K562 (cell line): Measurements from ENCODE around the gene CCDC85C. TPM values are rescaled to one million over a fixed set of nuclear protein-coding genes. Genes with fewer than 3 reads are reported as not detected.

Source experiments
- ATAC-seq: fragments of 200-7000 bp; cut with Tn5 transposase; 3 replicates; pipeline ENCODE4 v1.9.1; 2020; ENCODE audit warnings: moderate library complexity
- BruUV-seq: library from RNA; stranded (reverse); fragments of 400-500 nt; replicated peaks from 2 replicates; lab custom pipeline; 2021; lab: Mats Ljungman, UMichigan
- CTCF ChIA-PET: fragments of 300-600 bp; formaldehyde crosslinking; extraction: SDS; loops from one replicate; lab custom pipeline; 2021; ENCODE audit warnings: low intra/inter-chr PET ratio; lab: Yijun Ruan, JAX
- POLR2A ChIA-PET: fragments of 300-600, 350-650 bp; sonication (Branson Sonifier 250); formaldehyde crosslinking; extraction: SDS; loops from one replicate; lab custom pipeline; 2021; ENCODE audit warnings: antibody characterized with exemption, inconsistent platforms; lab: Yijun Ruan, JAX
- DNase-seq, 4 experiments: peaks; one replicate each; pipeline versions ENCODE4 v3.0.0 to v3.0.0-alpha.2; 2011 to 2018; ENCODE audit warnings: low spot score in 3 of 4, mixed read lengths in 3 of 4; ENCODE audit errors: extremely low read depth in 1 of 4
- FAIRE-seq: peaks from 2 replicates; lab custom pipeline; 2011; peaks lifted over from hg19 to GRCh38; lab: Jason Lieb, UNC
- H2AFZ ChIP-seq: 2 replicates; pipeline ENCODE4 v1.6.0; 2011; ENCODE audit warnings: low read depth, low read length, control low read depth, inconsistent platforms
- H3K27ac ChIP-seq: fragments of 200-600 bp; 3 replicates; pipeline ENCODE4 v1.8.0; 2011; ENCODE audit warnings: low read depth, mild to moderate bottlenecking, control low read depth, inconsistent platforms, low read length, moderate library complexity, mixed read lengths; ENCODE audit errors: extremely low read depth
- H3K27me3 ChIP-seq, 2 experiments: fragments of 300-600 bp in 1 of 2; 2 replicates in 1 of 2; 3 replicates in 1 of 2; pipeline versions ENCODE4 v1.6.0 to v1.8.0; 2011; ENCODE audit warnings: inconsistent platforms in 2 of 2, low read length in 2 of 2, mild to moderate bottlenecking in 1 of 2, mixed read lengths in 1 of 2, moderate library complexity in 1 of 2; ENCODE audit not compliant: control insufficient read depth in 2 of 2, insufficient read depth in 2 of 2
- H3K36me3 ChIP-seq: fragments of 300-600 bp; 3 replicates; pipeline ENCODE4 v1.8.0; 2011; ENCODE audit warnings: mild to moderate bottlenecking, low read length, inconsistent platforms; ENCODE audit not compliant: control insufficient read depth, insufficient read depth
- H3K4me1 ChIP-seq, 2 experiments: fragments of 200-600 bp in 1 of 2; replicated peaks in 1 of 2; 2 replicates in 1 of 2; 3 replicates in 1 of 2; pipeline versions ENCODE4 v1.5.1 to v1.8.0; 2011; ENCODE audit warnings: inconsistent platforms in 2 of 2, low read length in 2 of 2, mild to moderate bottlenecking in 1 of 2, mixed read lengths in 1 of 2, moderate library complexity in 1 of 2; ENCODE audit not compliant: control insufficient read depth in 2 of 2, insufficient read depth in 2 of 2
- H3K4me2 ChIP-seq: 2 replicates; pipeline ENCODE4 v1.6.1; 2011; ENCODE audit warnings: low read length, control low read depth, inconsistent platforms, mixed read lengths; ENCODE audit not compliant: insufficient read depth
- H3K4me3 ChIP-seq: fragments of 200-600 bp; sonication (generic), shearing (Covaris generic); 2 replicates; pipeline ENCODE4 v1.5.1; 2016; ENCODE audit warnings: control low read depth, inconsistent platforms
- H3K79me2 ChIP-seq: fragments of 200-600 bp; 3 replicates; pipeline ENCODE4 v1.8.0; 2011; ENCODE audit warnings: low read length, inconsistent platforms; ENCODE audit not compliant: control insufficient read depth, insufficient read depth
- H3K9ac ChIP-seq, 2 experiments: 2 replicates each; pipeline versions ENCODE4 v1.6.0 to v1.6.1; 2011; ENCODE audit warnings: low read depth in 2 of 2, low read length in 2 of 2, control low read depth in 1 of 2, inconsistent platforms in 1 of 2, mild to moderate bottlenecking in 1 of 2, mixed read lengths in 1 of 2; ENCODE audit not compliant: insufficient read depth in 1 of 2
- H3K9me1 ChIP-seq: one replicate; pipeline ENCODE4 v1.6.0; 2011; ENCODE audit warnings: inconsistent platforms, mild to moderate bottlenecking, low read length, moderate library complexity; ENCODE audit not compliant: control insufficient read depth, insufficient read depth
- H3K9me3 ChIP-seq: replicated peaks from 2 replicates; pipeline ENCODE4 v1.5.1; 2011; ENCODE audit warnings: low read depth, low read length, inconsistent platforms; ENCODE audit not compliant: control insufficient read depth, insufficient read depth
- H4K20me1 ChIP-seq: replicated peaks from 2 replicates; pipeline ENCODE4 v1.6.1; 2011; ENCODE audit warnings: low read length, inconsistent platforms, mixed read lengths; ENCODE audit not compliant: control insufficient read depth, insufficient read depth
- CBX5 ChIP-seq: IDR thresholded peaks from 2 replicates; pipeline ENCODE4 v1.6.1; 2014; ENCODE audit warnings: low read depth, borderline replicate concordance
- CBX8 ChIP-seq: fragments of 200-600 bp; sonication (generic); IDR thresholded peaks from 2 replicates; pipeline ENCODE4 v1.6.1; 2012; ENCODE audit warnings: borderline replicate concordance, mixed run types, low read depth, mild to moderate bottlenecking, moderate library complexity, mixed read lengths, low read length, control low read depth, inconsistent platforms; ENCODE audit not compliant: poor library complexity, severe bottlenecking; ENCODE audit errors: extremely low read depth
- CXXC5 ChIP-seq: fragments of 250-450 bp; sonication (Bioruptor Pico); IDR thresholded peaks from 2 replicates; pipeline ENCODE4 v1.8.0; 2022; ENCODE audit warnings: inconsistent platforms, mild to moderate bottlenecking, moderate library complexity
- HSF4 ChIP-seq: fragments of 250-450 bp; sonication (Bioruptor Pico); IDR thresholded peaks from 2 replicates; pipeline ENCODE4 v2.1.2; 2022; ENCODE audit warnings: mild to moderate bottlenecking, moderate library complexity, borderline replicate concordance
- PTRF ChIP-seq: fragments of 450-650 bp; IDR thresholded peaks from 2 replicates; pipeline ENCODE4 v1.6.1; 2016; ENCODE audit warnings: mild to moderate bottlenecking, missing genetic modification characterization, missing compliant biosample characterization
- RBFOX2 ChIP-seq: fragments of 200-400 bp; formaldehyde crosslinking; IDR thresholded peaks from 2 replicates; pipeline ENCODE4 v1.6.1; 2017; ENCODE audit warnings: low read depth, mild to moderate bottlenecking, low read length, moderate library complexity
- SAP30 ChIP-seq: fragments of 200-600 bp; sonication (generic); IDR thresholded peaks from 2 replicates; pipeline ENCODE4 v1.6.1; 2012; ENCODE audit warnings: borderline replicate concordance, low read depth, mild to moderate bottlenecking, moderate library complexity, low read length, control low read depth, inconsistent platforms; ENCODE audit not compliant: insufficient read depth, poor library complexity, severe bottlenecking
- TCFL5 ChIP-seq: fragments of 250-450 bp; sonication (Bioruptor Pico); conservative IDR thresholded peaks from 2 replicates; pipeline ENCODE4 v1.6.1; 2021; ENCODE audit warnings: mild to moderate bottlenecking, moderate library complexity, matching md5 sums
- ZBTB9 ChIP-seq: fragments of 450-650 bp; formaldehyde crosslinking; IDR thresholded peaks from 2 replicates; pipeline ENCODE4 v1.4.0; 2020; ENCODE audit warnings: mild to moderate bottlenecking, moderate library complexity
- ZNF146 ChIP-seq: IDR thresholded peaks from one replicate; pipeline ENCODE4 v1.6.1; 2018; ENCODE audit warnings: missing compliant biosample characterization; ENCODE audit not compliant: unreplicated experiment
- ZNF717 ChIP-seq: fragments of 250-450 bp; sonication (Bioruptor Pico); IDR thresholded peaks from 2 replicates; pipeline ENCODE4 v1.5.0; 2021
- WGBS: fragments of 100-300 bp; shearing (Covaris generic); methylation state at CpG from one replicate; pipeline ENCODE4 v1.1.6; 2016; ENCODE audit warnings: low coverage, mixed read lengths; ENCODE audit not compliant: insufficient coverage; ENCODE audit errors: missing lambda C conversion rate; 5-methylcytosine and 5-hydroxymethylcytosine counted together
- in situ Hi-C: fragments of 300-500 bp; cut with MboI; formaldehyde crosslinking; loops from 4 replicates; pipeline ENCODE4 v1.15.0; 2018; ENCODE audit warnings: inconsistent platforms, mixed read lengths
- intact Hi-C: fragments of 100-400 bp; cut with micrococcal nuclease; formaldehyde crosslinking; loops from 2 replicates; pipeline ENCODE4 v1.14.2; 2022
- polyA plus RNA-seq, 8 experiments: library from polyadenylated mRNA; depleted of rRNA in 4 of 8; stranded (reverse) in 5 of 8; unstranded in 3 of 8; fragments of >200 nt; fragmentation: Nextera tagmentation in 2 of 8; fragmentation: Illumina TruSeq in 1 of 8; extraction: Ambion mirVana in 2 of 8; extraction: Trizol in 1 of 8; gene quantifications; 2 replicates each; pipeline versions ENCODE4 v1.2.1 to v1.2.3, GENCODE V29; 2011 to 2014; ENCODE audit warnings: inconsistent platforms in 1 of 8, missing spikeins in 1 of 8
- total RNA-seq, 7 experiments: library from RNA; depleted of rRNA in 6 of 7; stranded (reverse); fragments of >200 nt in 6 of 7; fragmentation: Illumina TruSeq in 2 of 7; extraction: Trizol in 2 of 7; gene quantifications; 2 replicates each; pipeline versions ENCODE4 v1.2.1 to v1.2.3, GENCODE V29; 2011 to 2021; ENCODE audit warnings: low replicate concordance in 1 of 7

The CCDC85C gene
- total and polyA plus RNA-seq, 9 of the 15 experiments (the other 6 are each of a cell fraction or from before 2014, with no cell fraction given) = 0.18 to 22.0 (median 6.3) TPM

DNA sequence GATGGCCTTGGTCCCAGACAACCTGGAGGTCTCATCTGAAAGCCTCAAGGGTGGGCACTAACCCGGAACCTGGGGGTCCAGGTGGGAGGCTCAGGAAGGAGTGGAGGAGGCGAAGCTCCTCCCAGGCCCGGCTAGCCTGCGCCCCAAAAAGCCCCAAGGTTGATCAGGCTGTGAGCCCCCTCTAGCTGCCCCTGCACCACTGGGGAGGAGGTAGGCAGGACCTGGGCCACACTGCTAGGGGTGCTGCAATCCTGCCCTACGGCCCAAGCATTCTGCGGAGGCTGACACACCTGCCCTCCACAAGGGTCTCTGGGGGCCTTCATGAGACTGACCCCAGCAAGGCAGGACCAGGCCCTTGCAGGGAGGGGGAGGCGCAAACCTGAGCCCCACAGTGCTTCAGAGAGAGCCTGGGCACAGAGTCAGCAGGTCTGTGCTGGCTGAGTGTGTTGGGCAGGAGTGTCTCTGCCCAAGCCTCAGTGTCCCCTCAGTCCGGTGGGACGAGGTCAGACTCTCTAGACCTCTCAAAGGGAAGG, 51.9 kb downstream of the CCDC85C start:
- no peak overlapping the region for H3K27ac ChIP-seq
- no peaks in the 10 kb centered on the region for H3K9me1 ChIP-seq
- no peak for FAIRE-seq
- H3K79me2 ChIP-seq = no peaks in the 10 kb centered on the region; the same call in 2 of the 3 replicates
- intact Hi-C loops (no loop called here), in situ Hi-C loops (no loop called here)
- DNase-seq = no peak
- no peak overlapping the region for H3K4me3 ChIP-seq
- no peak overlapping the region for H3K4me2 ChIP-seq
- H3K9me3 ChIP-seq = no peaks in the 10 kb centered on the region
- H3K27me3 ChIP-seq = no peaks in the 10 kb centered on the region
- no TSS peak for BruUV-seq
- H3K36me3 ChIP-seq = no peaks in the 10 kb centered on the region
- no peak for TF ChIP-seq TCFL5 (CRISPR knock-in tag)
- ChIA-PET POLR2A (no interaction called here), CTCF (no interaction called here)
- WGBS = 82% methylated on average over 6 of the region's 9 CpGs
- H2AFZ ChIP-seq = no peak overlapping the region
- peaks cover 34% of the 10 kb centered on the region for H4K20me1 ChIP-seq
- peaks cover 0 to 15% of the 10 kb centered on the region in 2 experiments; a peak in 2 of 5 replicates for H3K4me1 ChIP-seq
- H3K9ac ChIP-seq = no peak overlapping the region
- ATAC-seq = no peak

- no peak for ATAC-seq
- TF ChIP-seq SAP30 = no peak
- TF ChIP-seq CBX5 = no peak
- TF ChIP-seq HSF4 (CRISPR knock-in tag) = no peak
- TF ChIP-seq CXXC5 = no peak
- TF ChIP-seq ZNF146 (CRISPR knock-in tag) = no peak
- no peak for TF ChIP-seq ZBTB9 (CRISPR knock-in tag)
- TF ChIP-seq ZNF717 (CRISPR knock-in tag) = no peak
- no peak for TF ChIP-seq PTRF (tag)
- no peak for TF ChIP-seq CBX8
- TF ChIP-seq RBFOX2 = no peak
Observed at GRCh38 chr14:99551034-99551922, 52.7 kb downstream of the CCDC85C start.

More at GRCh38 chr14:99551034-99551922, 52.7 kb downstream of the CCDC85C start:
- 47% methylated on average over 9 of the region's 11 CpGs for WGBS
- peaks cover 34% of the 10 kb centered on the region for H4K20me1 ChIP-seq
- FAIRE-seq (no peak), DNase-seq (no peak)
- H3K4me1 ChIP-seq = peaks cover 0 to 18% of the 10 kb centered on the region in 2 experiments; a peak in 3 of 5 replicates
- intact Hi-C loops = no loop called here
- no peaks in the 10 kb centered on the region for H3K9me3 ChIP-seq
- H2AFZ ChIP-seq = no peak overlapping the region
- H3K27me3 ChIP-seq = no peaks in the 10 kb centered on the region
- in situ Hi-C loops = no loop called here
- H3K79me2 ChIP-seq = no peaks in the 10 kb centered on the region; the same call in 2 of the 3 replicates
- no TSS peak for BruUV-seq
- H3K27ac ChIP-seq = no peak overlapping the region
- POLR2A ChIA-PET = no interaction called here
- H3K4me2 ChIP-seq = no peak overlapping the region
- CTCF ChIA-PET = no interaction called here
- no peaks in the 10 kb centered on the region for H3K36me3 ChIP-seq
- H3K9ac ChIP-seq = no peak overlapping the region
- H3K4me3 ChIP-seq = no peak overlapping the region
- no peaks in the 10 kb centered on the region for H3K9me1 ChIP-seq
